GM12878 (cell line): ENCODE results near the gene PGR. TPM values are rescaled to one million over a fixed set of nuclear protein-coding genes. Genes with fewer than 3 reads are reported as not detected.

ENCODE experiments used
- ATAC-seq: fragments of 200-7000 bp; cut with Tn5 transposase; 3 replicates; pipeline ENCODE4 v1.9.1; 2020; ENCODE audit warnings: mild to moderate bottlenecking, moderate library complexity
- BruUV-seq: library from RNA; stranded (reverse); fragments of 400-500 nt; replicated peaks from 2 replicates; lab custom pipeline; 2021; lab: Mats Ljungman, UMichigan
- CTCF ChIA-PET: fragments of 300-600 bp; sonication (Branson Sonifier 250); formaldehyde crosslinking; extraction: SDS; loops from one replicate; lab custom pipeline; 2021; ENCODE audit warnings: inconsistent platforms; lab: Yijun Ruan, JAX
- POLR2A ChIA-PET: fragments of 350-600 bp; formaldehyde crosslinking; extraction: SDS; loops from one replicate; lab custom pipeline; 2021; ENCODE audit warnings: inconsistent platforms; lab: Charles Lee
- RAD21 ChIA-PET: fragments of 300-600 bp; sonication (Branson Sonifier 250); formaldehyde crosslinking; loops from one replicate; lab custom pipeline; 2023; ENCODE audit warnings: antibody characterized with exemption; ENCODE audit not compliant: unreplicated experiment; lab: Charles Lee
- SMC1A ChIA-PET: fragments of 300-600 bp; sonication (Branson Sonifier 250); formaldehyde crosslinking; loops from one replicate; lab custom pipeline; 2023; ENCODE audit not compliant: unreplicated experiment, uncharacterized antibody; lab: Charles Lee
- DNase-seq: peaks from one replicate; pipeline ENCODE4 v3.0.0-alpha.2; 2011; ENCODE audit warnings: low read depth, low spot score
- FAIRE-seq: peaks from 3 replicates; lab custom pipeline; 2011; peaks lifted over from hg19 to GRCh38; lab: Jason Lieb, UNC
- H2AFZ ChIP-seq: 2 replicates; pipeline ENCODE4 v1.6.0; 2011; ENCODE audit warnings: low read depth, low read length, control low read depth; ENCODE audit not compliant: control insufficient read depth
- H3K27ac ChIP-seq: 2 replicates; pipeline ENCODE4 v1.5.1; 2011; ENCODE audit warnings: control low read depth; ENCODE audit not compliant: control insufficient read depth, insufficient read depth
- H3K27me3 ChIP-seq, 2 experiments: replicated peaks in 1 of 2; 2 replicates each; pipeline versions ENCODE4 v1.6.0 to v1.6.1; 2011; ENCODE audit warnings: low read length in 1 of 2; ENCODE audit not compliant: control insufficient read depth in 2 of 2, insufficient read depth in 2 of 2
- H3K36me3 ChIP-seq, 2 experiments: 2 replicates each; pipeline ENCODE4 v1.5.1; 2011; ENCODE audit warnings: low read length in 1 of 2; ENCODE audit not compliant: control insufficient read depth in 2 of 2, insufficient read depth in 2 of 2
- H3K4me1 ChIP-seq: 2 replicates; pipeline ENCODE4 v1.6.1; 2011; ENCODE audit warnings: mild to moderate bottlenecking, low read length, moderate library complexity, mixed read lengths; ENCODE audit not compliant: control insufficient read depth, insufficient read depth
- H3K4me2 ChIP-seq: 2 replicates; pipeline ENCODE4 v1.6.0; 2011; ENCODE audit warnings: control low read depth; ENCODE audit not compliant: control insufficient read depth, insufficient read depth
- H3K4me3 ChIP-seq: fragments of 200-600 bp; sonication (generic); 2 replicates; pipeline ENCODE4 v1.5.1; 2016
- H3K79me2 ChIP-seq: 2 replicates; pipeline ENCODE4 v1.6.0; 2011; ENCODE audit warnings: low read length; ENCODE audit not compliant: control insufficient read depth, insufficient read depth
- H3K9ac ChIP-seq: 2 replicates; pipeline ENCODE4 v1.8.0; 2011; ENCODE audit warnings: low read length, control low read depth, mixed read lengths; ENCODE audit not compliant: control insufficient read depth, insufficient read depth
- H3K9me3 ChIP-seq: replicated peaks from 3 replicates; pipeline ENCODE4 v1.5.1; 2011; ENCODE audit warnings: mild to moderate bottlenecking, low read length; ENCODE audit not compliant: control insufficient read depth, insufficient read depth
- H4K20me1 ChIP-seq: 2 replicates; pipeline ENCODE4 v1.6.0; 2011; ENCODE audit not compliant: control insufficient read depth, insufficient read depth
- ATF7 ChIP-seq: fragments of 450-650 bp; IDR thresholded peaks from 2 replicates; pipeline ENCODE4 v1.6.1; 2016; ENCODE audit warnings: low read depth, mild to moderate bottlenecking
- CBFB ChIP-seq: IDR thresholded peaks from 2 replicates; pipeline ENCODE4 v1.6.1; 2016; ENCODE audit warnings: antibody characterized with exemption, low read depth
- CHD2 ChIP-seq: IDR thresholded peaks from 2 replicates; pipeline ENCODE4 v1.6.1; 2011; ENCODE audit warnings: low read depth, low read length, improper control_type of control experiment, borderline replicate concordance
- CTCF ChIP-seq, 3 experiments: IDR thresholded peaks in 2 of 3; conservative IDR thresholded peaks in 1 of 3; 2 replicates each; pipeline ENCODE4 v1.5.1; 2011; ENCODE audit warnings: low read depth in 3 of 3, low read length in 3 of 3, mild to moderate bottlenecking in 3 of 3, control low read depth in 2 of 3, moderate library complexity in 2 of 3, inconsistent platforms in 1 of 3, mixed read lengths in 1 of 3; ENCODE audit not compliant: control insufficient read depth in 2 of 3, insufficient read depth in 1 of 3; ENCODE audit errors: extremely low read depth in 1 of 3
- HDAC6 ChIP-seq: fragments of 200-600 bp; sonication (generic); IDR thresholded peaks from one replicate; pipeline ENCODE4 v1.8.0; 2017; ENCODE audit warnings: antibody characterized with exemption; ENCODE audit not compliant: unreplicated experiment
- JUND ChIP-seq: IDR thresholded peaks from 2 replicates; pipeline ENCODE4 v1.6.1; 2012; ENCODE audit warnings: low read depth, mild to moderate bottlenecking, low read length, improper control_type of control experiment, moderate library complexity
- KDM1A ChIP-seq: fragments of 200-600 bp; sonication (generic); IDR thresholded peaks from 2 replicates; pipeline ENCODE4 v1.6.1; 2016; ENCODE audit warnings: borderline replicate concordance
- RBBP5 ChIP-seq: fragments of 200-600 bp; sonication (generic); conservative IDR thresholded peaks from 2 replicates; pipeline ENCODE4 v1.6.1; 2016
- SIN3A ChIP-seq: IDR thresholded peaks from 2 replicates; pipeline ENCODE4 v1.6.1; 2012; ENCODE audit warnings: low read depth, low read length, improper control_type of control experiment
- STAT1 ChIP-seq: fragments of 450-650 bp; conservative IDR thresholded peaks from 2 replicates; pipeline ENCODE4 v1.6.1; 2014; ENCODE audit warnings: antibody characterized with exemption, mild to moderate bottlenecking
- STAT3 ChIP-seq: IDR thresholded peaks from 2 replicates; pipeline ENCODE4 v1.6.1; 2011; ENCODE audit warnings: low read depth, low read length, improper control_type of control experiment
- TCF3 ChIP-seq: IDR thresholded peaks from 2 replicates; pipeline ENCODE4 v1.6.1; 2012; ENCODE audit warnings: low read depth, mild to moderate bottlenecking, low read length, borderline replicate concordance; ENCODE audit not compliant: insufficient read depth
- ZNF274 ChIP-seq: IDR thresholded peaks from one replicate; pipeline ENCODE4 v1.8.0; 2011; ENCODE audit not compliant: insufficient read length, insufficient read depth
- WGBS: methylation state at CpG from one replicate; pipeline ENCODE4 v1.1.6; 2016; ENCODE audit warnings: low lambda C conversion rate; ENCODE audit not compliant: insufficient replicate concordance, insufficient coverage; ENCODE audit errors: missing lambda C conversion rate; 5-methylcytosine and 5-hydroxymethylcytosine counted together
- in situ Hi-C: fragments of 300-500 bp; cut with MboI; formaldehyde crosslinking; loops from 9 replicates; pipeline ENCODE4 v1.14.3; 2018; ENCODE audit warnings: mixed read lengths
- intact Hi-C: fragments of 100-400 bp; cut with micrococcal nuclease; formaldehyde crosslinking; loops from one replicate; pipeline ENCODE4 v1.14.2; 2022; ENCODE audit not compliant: unreplicated experiment
- polyA plus RNA-seq, 11 experiments: library from polyadenylated mRNA; depleted of rRNA in 4 of 11; unstranded in 6 of 11; stranded (reverse) in 5 of 11; fragments of >200 nt; fragmentation: Nextera tagmentation in 4 of 11; fragmentation: Illumina TruSeq in 1 of 11; extraction: Ambion mirVana in 4 of 11; extraction: Trizol in 1 of 11; gene quantifications; 1 replicate in 1 of 11; 2 replicates in 10 of 11; pipeline versions ENCODE4 v1.2.1 to v1.2.3, GENCODE V29; 2011 to 2016; ENCODE audit warnings: inconsistent platforms in 2 of 11, missing spikeins in 2 of 11, low read depth in 1 of 11
- total RNA-seq, 4 experiments: library from RNA; depleted of rRNA in 3 of 4; stranded (reverse); fragments of >200 nt in 3 of 4; fragmentation: Illumina TruSeq in 1 of 4; extraction: Trizol in 1 of 4; gene quantifications; 2 replicates each; pipeline versions ENCODE4 v1.2.1 to v1.2.3, GENCODE V29; 2013 to 2021

Gene PGR
- total and polyA plus RNA-seq, 10 of the 15 experiments (the other 5 are each of a cell fraction or from before 2014, with no cell fraction given): 0.01 TPM; not detected in 9

- SMC1A ChIA-PET: no interaction called here
- no peak overlapping the region for H2AFZ ChIP-seq
- FAIRE-seq (no peak), ATAC-seq (no peak)
- CTCF ChIA-PET: no interaction called here
- intact Hi-C loops: no loop called here
- no peak overlapping the region for H3K9ac ChIP-seq
- H3K27me3 ChIP-seq: no peaks in the 10 kb centered on the region
- H4K20me1 ChIP-seq: no peaks in the 10 kb centered on the region
- no TSS peak for BruUV-seq
- in situ Hi-C loops: no loop called here
- no peak overlapping the region for H3K27ac ChIP-seq
- H3K4me1 ChIP-seq: no peaks in the 10 kb centered on the region
- POLR2A ChIA-PET: no interaction called here
- no peak overlapping the region for H3K4me2 ChIP-seq
- H3K79me2 ChIP-seq: no peaks in the 10 kb centered on the region
- RAD21 ChIA-PET: no interaction called here
- WGBS: 3% methylated on average over 4 of the region's 4 CpGs
- H3K9me3 ChIP-seq: no peaks in the 10 kb centered on the region
- H3K4me3 ChIP-seq: no peak overlapping the region
- TF ChIP-seq STAT1: no peak
- no peak for TF ChIP-seq ATF7
- no peak for TF ChIP-seq STAT3
- no peak for TF ChIP-seq CTCF (IDR thresholded peaks at IDR 0.05 in 2 of 3, conservative IDR thresholded peaks at IDR 0.05 in 1 of 3; ENCODE audit: control insufficient read depth in 2 of 3, extremely low read depth in 1 of 3, insufficient read depth in 1 of 3, low read depth in 3 of 3, low read length in 3 of 3)
- no peak for TF ChIP-seq CBFB
- TF ChIP-seq RBBP5: no peak
- no peak for TF ChIP-seq JUND
- TF ChIP-seq SIN3A: no peak
- no peak for TF ChIP-seq TCF3
- TF ChIP-seq KDM1A: no peak
- no peak for TF ChIP-seq HDAC6
- TF ChIP-seq CHD2: no peak
- no peak for TF ChIP-seq ZNF274
- TF ChIP-seq, all 136 proteins: peak for 0
- no peak for DNase-seq
- H3K36me3 ChIP-seq: no peaks in the 10 kb centered on the region
These were observed 13.9 kb downstream of the PGR start for GRCh38 chr11:101115671-101116160.
